Psoas muscle (tissue), 8 donors: ENCODE results near the gene GPRC5B. TPM values are rescaled to one million over a fixed set of nuclear protein-coding genes. Genes with fewer than 3 reads are reported as not detected.

ENCODE experiments used
- ATAC-seq, 4 donors: fragments of 200-7000 bp; cut with Tn5 transposase; one replicate each; pipeline ENCODE4 v1.9.1; 2020; ENCODE audit warnings: moderate library complexity in 3 of 4, mild to moderate bottlenecking in 2 of 4
- DNase-seq, 2 donors: peaks; one replicate each; pipeline ENCODE4 v3.0.0-alpha.2; 2020
- H3K27ac ChIP-seq: fragments of 200-600 bp; one replicate; pipeline ENCODE4 v1.8.0; 2022
- H3K27me3 ChIP-seq, 3 donors: fragments of 200-600 bp in 1 of 3; one replicate each; pipeline versions ENCODE4 v1.6.1 to v1.8.0; 2013 to 2022; ENCODE audit warnings: low read length in 2 of 3, mild to moderate bottlenecking in 2 of 3, moderate library complexity in 1 of 3; ENCODE audit not compliant: insufficient read depth in 3 of 3
- H3K36me3 ChIP-seq, 2 donors: fragments of 200-600 bp in 1 of 2; one replicate each; pipeline versions ENCODE4 v1.6.1 to v1.8.0; 2013 to 2022; ENCODE audit warnings: low read depth in 1 of 2, mild to moderate bottlenecking in 1 of 2, moderate library complexity in 1 of 2; ENCODE audit not compliant: insufficient read depth in 1 of 2
- H3K4me1 ChIP-seq: fragments of 200-600 bp; one replicate; pipeline ENCODE4 v1.8.0; 2022
- H3K4me3 ChIP-seq: fragments of 200-600 bp; one replicate; pipeline ENCODE4 v1.8.0; 2022; ENCODE audit warnings: mild to moderate bottlenecking
- H3K9me3 ChIP-seq: fragments of 200-600 bp; one replicate; pipeline ENCODE4 v1.8.0; 2022
- WGBS, 3 donors: extraction: QIAGEN DNeasy Blood & Tissue Kit; methylation state at CpG; one replicate each; pipeline versions ENCODE4 v1.1.6 to v1.1.7; 2013; 5-methylcytosine and 5-hydroxymethylcytosine counted together
- intact Hi-C, 2 donors: fragments of 100-400 bp; cut with DNase I; formaldehyde crosslinking; loops; one replicate each; pipeline versions ENCODE4 v1.11.0 to v1.14.2; 2022
- polyA plus RNA-seq, 3 donors: library from polyadenylated mRNA; stranded (reverse); fragments of 200-250 nt; gene quantifications; one replicate each; pipeline ENCODE4 v1.2.3, GENCODE V29; 2013
- total RNA-seq, 4 donors: library from RNA; stranded (reverse); fragmentation: NEBNext Ultra II Directional in 2 of 4; extraction: Animal tissue kit (Norgen Biotek cat#: 25700) in 2 of 4; gene quantifications; one replicate each; pipeline versions ENCODE4 v1.2.1 to v1.2.4, GENCODE V29; 2021 to 2023
- TF ChIP-seq, protein P1 (sequence below): fragments of 200-600 bp; IDR thresholded peaks from one replicate; pipeline ENCODE4 v1.8.0; 2022; ENCODE audit warnings: antibody characterized with exemption
- donor health status: healthy with polysubstance abuse.
- donor health status: DM: no; HTN: no; CAD: no; lungs with moderate emphysema.
- donor health status: Bipolar disorder and iron deficiency.
- donor health status: healthy.
- donor health status: DM: yes; HTN: yes; CAD: no.
- donor health status: DM: no; HTN: no; CAD: no.
- donor health status: DM: no; HTN: no; CAD: no.
- donor health status: DM: yes; HTN: yes; CAD: no.

The GPRC5B gene
- total and polyA plus RNA-seq, 7 donors = 25.3 to 124 (median 55.7) TPM

DNA sequence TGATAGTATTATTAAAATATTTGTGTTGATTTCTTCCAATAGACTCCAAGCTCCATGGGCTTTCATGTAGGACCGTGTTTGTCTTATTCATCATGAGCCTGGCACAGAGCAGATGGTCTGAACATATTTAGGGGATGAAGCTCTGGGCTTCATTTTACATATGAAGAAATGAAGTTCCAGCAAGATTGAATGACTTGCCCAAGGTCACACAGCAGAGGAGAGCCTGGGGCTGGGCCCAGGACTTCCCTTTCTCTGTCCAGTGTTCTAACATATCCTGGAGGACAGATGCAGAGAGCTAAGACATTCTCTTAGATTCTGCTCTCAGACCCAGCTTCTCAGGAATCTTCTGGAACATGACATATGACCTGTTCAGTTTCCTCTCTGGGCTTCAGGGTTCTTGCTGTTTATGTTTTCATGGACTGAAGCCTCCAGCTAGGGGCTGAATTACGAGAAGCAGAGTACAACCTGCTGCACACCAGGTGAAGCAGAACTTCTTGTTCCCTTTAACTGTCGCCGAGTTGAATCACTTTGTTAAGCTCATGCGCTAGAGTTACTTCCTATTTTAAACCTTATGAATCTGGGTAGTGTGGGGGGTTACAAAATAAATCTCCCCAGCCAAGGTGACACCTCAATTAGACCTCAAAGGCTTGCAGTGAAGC is 53.6 kb downstream of the GPRC5B start:
- H3K4me1 ChIP-seq = peaks cover 33% of the 10 kb centered on the region
- ATAC-seq (peak; percentile 76 to 93 (median 91)), DNase-seq (no peak)
- intact Hi-C loops = loop anchor here in 1 of 2 donors (5.0 kb wide), 1 partner anchor 51 kb away; the partner anchor contains the start of gene GPRC5B
- no peaks in the 10 kb centered on the region for H3K36me3 ChIP-seq
- peak overlapping the region; percentile 89 for H3K27ac ChIP-seq
- H3K27me3 ChIP-seq = no peaks in the 10 kb centered on the region
- no peaks in the 10 kb centered on the region for H3K9me3 ChIP-seq
- whole genome bisulfite sequencing, 3 donors = 29 to 37% (median 29%) methylated on average over 5 of the region's 5 CpGs
- H3K4me3 ChIP-seq = peak overlapping the region; percentile 48
- TF ChIP-seq, protein P1, sequence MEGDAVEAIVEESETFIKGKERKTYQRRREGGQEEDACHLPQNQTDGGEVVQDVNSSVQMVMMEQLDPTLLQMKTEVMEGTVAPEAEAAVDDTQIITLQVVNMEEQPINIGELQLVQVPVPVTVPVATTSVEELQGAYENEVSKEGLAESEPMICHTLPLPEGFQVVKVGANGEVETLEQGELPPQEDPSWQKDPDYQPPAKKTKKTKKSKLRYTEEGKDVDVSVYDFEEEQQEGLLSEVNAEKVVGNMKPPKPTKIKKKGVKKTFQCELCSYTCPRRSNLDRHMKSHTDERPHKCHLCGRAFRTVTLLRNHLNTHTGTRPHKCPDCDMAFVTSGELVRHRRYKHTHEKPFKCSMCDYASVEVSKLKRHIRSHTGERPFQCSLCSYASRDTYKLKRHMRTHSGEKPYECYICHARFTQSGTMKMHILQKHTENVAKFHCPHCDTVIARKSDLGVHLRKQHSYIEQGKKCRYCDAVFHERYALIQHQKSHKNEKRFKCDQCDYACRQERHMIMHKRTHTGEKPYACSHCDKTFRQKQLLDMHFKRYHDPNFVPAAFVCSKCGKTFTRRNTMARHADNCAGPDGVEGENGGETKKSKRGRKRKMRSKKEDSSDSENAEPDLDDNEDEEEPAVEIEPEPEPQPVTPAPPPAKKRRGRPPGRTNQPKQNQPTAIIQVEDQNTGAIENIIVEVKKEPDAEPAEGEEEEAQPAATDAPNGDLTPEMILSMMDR = no peak

DNA sequence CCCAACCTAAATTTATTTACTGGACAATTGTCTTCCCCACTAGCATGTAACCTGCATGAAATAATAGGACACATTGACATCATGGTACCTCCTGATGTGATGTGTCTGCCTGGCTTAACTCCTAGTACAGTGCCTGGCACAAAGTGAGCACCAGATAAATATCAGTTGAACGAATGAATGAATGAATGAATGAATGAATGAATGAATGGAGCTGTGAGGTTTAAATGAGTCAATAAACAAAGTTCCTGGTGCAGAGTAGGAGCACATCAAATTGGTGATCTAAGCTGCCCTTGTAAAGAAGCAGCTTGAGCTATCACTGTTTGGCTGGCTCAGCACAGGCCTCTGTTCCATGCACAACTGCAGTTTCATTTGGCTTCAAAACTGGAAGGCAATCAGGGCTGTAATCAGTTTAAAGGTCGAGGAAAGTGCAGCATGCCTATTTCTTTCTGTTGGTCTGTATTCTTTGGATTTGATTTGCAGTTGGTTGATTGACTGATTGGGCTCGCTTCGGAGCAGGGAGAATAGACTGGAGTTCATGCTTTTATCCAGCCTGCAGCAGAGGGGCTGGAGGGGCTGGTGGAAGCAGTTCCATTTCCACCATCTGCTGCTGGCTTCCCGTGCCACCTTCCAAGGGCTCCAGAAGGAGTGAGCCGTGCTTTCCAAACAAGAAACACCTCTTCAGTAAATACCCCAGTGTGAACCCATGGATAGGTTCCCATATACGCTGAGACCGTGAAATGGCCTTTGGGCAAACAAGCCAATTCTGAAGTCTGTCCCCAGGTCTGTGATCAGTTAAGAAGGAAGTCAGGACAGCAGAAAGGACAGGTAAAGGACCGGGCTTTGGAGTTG is 54.6 kb downstream of the GPRC5B start:
- peak overlapping the region; percentile 89 for H3K27ac ChIP-seq
- DNase-seq = no peak
- TF ChIP-seq, protein P1 = no peak
- no peaks in the 10 kb centered on the region for H3K27me3 ChIP-seq
- no peaks in the 10 kb centered on the region for H3K36me3 ChIP-seq
- WGBS, 3 donors = 55 to 79% (median 58%) methylated on average over 9 of the region's 9 CpGs
- H3K4me1 ChIP-seq = peaks cover 28% of the 10 kb centered on the region
- no peak overlapping the region for H3K4me3 ChIP-seq
- intact Hi-C loops = loop anchor here in 1 of 2 donors (5.0 kb wide), 1 partner anchor 52 kb away; the partner anchor contains the start of gene GPRC5B
- H3K9me3 ChIP-seq = no peaks in the 10 kb centered on the region
- no peak for ATAC-seq

DNA sequence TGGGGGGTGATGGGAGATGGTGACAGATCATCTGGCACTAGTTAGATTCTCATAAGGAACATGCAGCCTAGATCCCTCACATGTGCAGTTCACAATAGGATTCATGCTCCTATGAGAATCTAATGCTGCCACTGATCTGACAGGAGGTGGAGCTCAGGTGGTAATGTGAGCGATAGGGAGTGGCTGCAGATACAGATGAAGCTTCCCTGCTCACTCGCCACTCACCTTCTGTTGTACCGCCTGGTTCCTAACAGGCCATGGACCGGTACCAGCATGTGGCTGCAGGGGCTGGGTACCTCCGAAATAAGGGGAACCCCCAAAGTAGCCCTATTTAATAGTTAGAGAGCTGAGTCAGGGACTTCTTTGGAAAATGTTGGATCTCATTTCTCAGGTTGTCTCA is 60.4 kb downstream of the GPRC5B start:
- Histone ChIP-seq H3K36me3 (no peaks in the 10 kb centered on the region), H3K4me1 (no peaks in the 10 kb centered on the region), H3K9me3 (no peaks in the 10 kb centered on the region), H3K27me3 (no peaks in the 10 kb centered on the region), H3K4me3 (no peak overlapping the region), H3K27ac (no peak overlapping the region)
- 96 to 99% (median 98%) methylated on average over 5 of the region's 5 CpGs for WGBS, 3 donors
- no peak for DNase-seq
- TF ChIP-seq, protein P1 = no peak
- intact Hi-C loops = no loop called here
- ATAC-seq = no peak

DNA sequence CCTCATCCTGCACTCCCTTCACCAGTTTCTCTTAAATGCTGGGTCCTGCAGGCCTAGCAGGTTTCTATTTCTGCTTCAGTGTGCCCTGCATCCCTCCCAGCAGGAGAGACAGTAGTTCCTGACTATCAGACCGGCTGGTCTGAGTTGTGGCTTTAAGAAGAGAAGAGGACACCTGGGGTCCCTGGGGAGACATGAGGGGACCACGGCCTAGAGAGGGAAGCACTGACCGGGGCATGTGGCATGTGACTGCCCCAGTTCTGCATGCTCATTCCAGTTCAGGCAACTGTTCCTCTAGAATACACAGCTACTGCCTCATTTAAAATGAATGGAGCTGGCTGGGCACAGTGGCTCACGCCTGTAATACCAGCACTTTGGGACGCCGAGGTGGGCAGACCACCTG is 61.3 kb downstream of the GPRC5B start:
- TF ChIP-seq, protein P1 = no peak
- Histone ChIP-seq H3K36me3 (no peaks in the 10 kb centered on the region), H3K9me3 (no peaks in the 10 kb centered on the region), H3K27me3 (no peaks in the 10 kb centered on the region), H3K27ac (no peak overlapping the region), H3K4me3 (no peak overlapping the region), H3K4me1 (no peaks in the 10 kb centered on the region)
- WGBS, 3 donors = 66 to 75% (median 69%) methylated on average over 6 of the region's 6 CpGs
- peak in 1 of 4 donors; percentile 24 for ATAC-seq
- intact Hi-C loops = no loop called here
- no peak for DNase-seq
